HTR-8/SVneo (cell line): ENCODE measurements around the gene TENM4.

Experiments used
- DNase-seq: peaks from one replicate; pipeline ENCODE4 v3.0.0; 2011; ENCODE audit warnings: low spot score, mixed read lengths; ENCODE audit not compliant: insufficient read length
- FAIRE-seq: peaks from 2 replicates; lab custom pipeline; 2011; peaks lifted over from hg19 to GRCh38; lab: Jason Lieb, UNC

TENM4 gene

GRCh38 chr11:79453617-79454016 lies 12.8 kb upstream of the TENM4 start:
- DNase-seq: no peak
- no peak for FAIRE-seq

- FAIRE-seq (no peak), DNase-seq (no peak)
Observed at GRCh38 chr11:79449040-79449439, 8.2 kb upstream of the TENM4 start.

GRCh38 chr11:79447038-79447786 lies 6.4 kb upstream of the TENM4 start:
- DNase-seq: no peak
- FAIRE-seq: no peak

- FAIRE-seq (no peak), DNase-seq (no peak)
Observed at GRCh38 chr11:79444923-79445322, 4.1 kb upstream of the TENM4 start.

- DNase-seq (no peak), FAIRE-seq (no peak)
Observed at GRCh38 chr11:79441461-79441875, 638 bp upstream of the TENM4 start.

GRCh38 chr11:79439886-79440570 lies 802 bp downstream of the TENM4 start:
- FAIRE-seq (no peak), DNase-seq (no peak)

GRCh38 chr11:79439410-79439885 lies 1.4 kb downstream of the TENM4 start:
- FAIRE-seq: no peak
- no peak for DNase-seq

GRCh38 chr11:79438631-79439409 lies 2.0 kb downstream of the TENM4 start:
- FAIRE-seq (no peak), DNase-seq (no peak)

- DNase-seq: no peak
- no peak for FAIRE-seq
Observed at GRCh38 chr11:79437981-79438630, 2.7 kb downstream of the TENM4 start.

GRCh38 chr11:79437278-79437980 lies 3.4 kb downstream of the TENM4 start:
- FAIRE-seq (no peak), DNase-seq (no peak)

GRCh38 chr11:79436919-79437277 lies 3.9 kb downstream of the TENM4 start:
- DNase-seq: no peak
- peak; percentile 4 for FAIRE-seq

GRCh38 chr11:79434283-79434682 lies 6.5 kb downstream of the TENM4 start:
- FAIRE-seq: no peak
- DNase-seq: no peak

GRCh38 chr11:79432138-79432537 lies 8.7 kb downstream of the TENM4 start:
- no peak for DNase-seq
- no peak for FAIRE-seq

- DNase-seq (no peak), FAIRE-seq (no peak)
Observed at GRCh38 chr11:79431535-79431934, 9.3 kb downstream of the TENM4 start.

GRCh38 chr11:79430280-79430679 lies 10.6 kb downstream of the TENM4 start:
- peak; percentile 26 for FAIRE-seq
- DNase-seq: no peak

GRCh38 chr11:79428406-79428805 lies 12.4 kb downstream of the TENM4 start:
- FAIRE-seq: no peak

GRCh38 chr11:79427611-79428327 lies 13.1 kb downstream of the TENM4 start:
- no peak for FAIRE-seq
- no peak for DNase-seq

More at GRCh38 chr11:79428406-79428805, 12.4 kb downstream of the TENM4 start:
- DNase-seq: no peak

- FAIRE-seq (no peak), DNase-seq (no peak)
Observed at GRCh38 chr11:79427126-79427525, 13.7 kb downstream of the TENM4 start.

GRCh38 chr11:79425463-79425862 lies 15.4 kb downstream of the TENM4 start:
- no peak for FAIRE-seq
- DNase-seq: no peak
